ENCODE data around the gene SLC26A2. TPM values are rescaled to one million over a fixed set of nuclear protein-coding genes. Genes with fewer than 3 reads are reported as not detected.
"Not testable (repeated sequence)": the region's sequence is repeated elsewhere in the genome, so short reads cannot be mapped to it uniquely, and the experiment has no call there.

Gene SLC26A2
- total RNA-seq, 1 experiment from 2014 or later, result 26.3 TPM

GRCh38 chr5:149936700-149937091 is 23.9 kb upstream of the SLC26A2 start:
- DNase-seq (ENCODE audit: low spot score), result no peak

- DNase-seq (ENCODE audit: low spot score), result peak; percentile 76
Observed at GRCh38 chr5:149937610-149938009, 22.9 kb upstream of the SLC26A2 start.

- peak; percentile 76 for DNase-seq (ENCODE audit: low spot score)
Observed at GRCh38 chr5:149938279-149938678, 22.3 kb upstream of the SLC26A2 start.

GRCh38 chr5:149938791-149939358 is 21.7 kb upstream of the SLC26A2 start:
- peak; percentile 94 for DNase-seq (ENCODE audit: low spot score)

- DNase-seq (ENCODE audit: low spot score), result peak; percentile 58
Observed at GRCh38 chr5:149939546-149939945, 21.0 kb upstream of the SLC26A2 start.

- no peak for DNase-seq (ENCODE audit: low spot score)
Observed at GRCh38 chr5:149940077-149940574, 20.4 kb upstream of the SLC26A2 start.

- DNase-seq (ENCODE audit: low spot score), result no peak
Observed at GRCh38 chr5:149940941-149941644, 19.5 kb upstream of the SLC26A2 start.

GRCh38 chr5:149941795-149942194 is 18.8 kb upstream of the SLC26A2 start:
- DNase-seq (ENCODE audit: low spot score), result no peak

GRCh38 chr5:149942199-149942598 is 18.4 kb upstream of the SLC26A2 start:
- no peak for DNase-seq (ENCODE audit: low spot score)

GRCh38 chr5:149942741-149943169 is 17.8 kb upstream of the SLC26A2 start:
- not testable (repeated sequence) for DNase-seq (ENCODE audit: low spot score)

- not testable (repeated sequence) for DNase-seq (ENCODE audit: low spot score)
Observed at GRCh38 chr5:149943177-149943949, 17.2 kb upstream of the SLC26A2 start.

- no peak for DNase-seq (ENCODE audit: low spot score)
Observed at GRCh38 chr5:149944666-149945065, 15.9 kb upstream of the SLC26A2 start, which contains the start of gene PDE6A. Gene PDE6A, minus strand, starts transcription at chr5:149944793. Its CDS starts 120 bp downstream, at chr5:149944673.

- DNase-seq (ENCODE audit: low spot score), result no peak
Observed at GRCh38 chr5:149946118-149946517, 14.4 kb upstream of the SLC26A2 start.

- no peak for DNase-seq (ENCODE audit: low spot score)
Observed at GRCh38 chr5:149948993-149949392, 11.6 kb upstream of the SLC26A2 start.

- DNase-seq (ENCODE audit: low spot score), result no peak
Observed at GRCh38 chr5:149951138-149951749, 9.3 kb upstream of the SLC26A2 start.

GRCh38 chr5:149953436-149954121 is 7.0 kb upstream of the SLC26A2 start:
- DNase-seq (ENCODE audit: low spot score), result no peak

GRCh38 chr5:149954798-149955197 is 5.8 kb upstream of the SLC26A2 start:
- no peak for DNase-seq (ENCODE audit: low spot score)

- DNase-seq (ENCODE audit: low spot score), result no peak
Observed at GRCh38 chr5:149956685-149957084, 3.9 kb upstream of the SLC26A2 start.

GRCh38 chr5:149957855-149958254 is 2.7 kb upstream of the SLC26A2 start:
- peak; percentile 14 for DNase-seq (ENCODE audit: low spot score)

GRCh38 chr5:149959406-149960236 is 937 bp upstream of the SLC26A2 start:
- DNase-seq (ENCODE audit: low spot score), result peak; percentile 86
